GM19468 (cell line): Measurements from ENCODE around the gene GAL3ST1.
"Not testable (repeated sequence)": the region's sequence is repeated elsewhere in the genome, so short reads cannot be mapped to it uniquely, and the experiment has no call there.

Experiments
- ATAC-seq: cut with Tn5 transposase; IDR thresholded peaks from one replicate; pipeline ENCODE4 v1.9.1; 2021; ENCODE audit warnings: mild to moderate bottlenecking, moderate library complexity, moderate number of reproducible peaks; ENCODE audit not compliant: unreplicated experiment; ENCODE audit errors: extremely low read depth

The GAL3ST1 gene

DNA sequence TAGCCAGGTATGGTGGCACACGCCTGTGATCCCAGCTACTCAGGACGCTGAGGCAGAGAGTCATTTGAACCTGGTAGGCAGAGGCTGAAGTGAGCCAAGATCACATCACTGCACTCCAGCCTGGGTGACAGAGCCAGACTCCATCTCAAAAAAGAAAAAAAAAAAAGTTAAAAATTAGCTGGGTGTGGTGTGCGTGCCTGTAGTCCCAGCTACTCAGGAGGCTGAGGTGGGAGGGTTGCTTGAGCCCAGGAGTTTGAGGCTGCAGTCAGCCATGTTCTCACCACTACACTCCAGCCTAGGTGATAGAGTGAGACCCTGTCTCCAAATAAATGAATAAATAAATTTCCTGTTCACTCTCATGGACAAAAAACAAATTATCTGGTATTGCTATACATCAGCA, 33.0 kb downstream of the GAL3ST1 start:
- not testable (repeated sequence) for ATAC-seq

DNA sequence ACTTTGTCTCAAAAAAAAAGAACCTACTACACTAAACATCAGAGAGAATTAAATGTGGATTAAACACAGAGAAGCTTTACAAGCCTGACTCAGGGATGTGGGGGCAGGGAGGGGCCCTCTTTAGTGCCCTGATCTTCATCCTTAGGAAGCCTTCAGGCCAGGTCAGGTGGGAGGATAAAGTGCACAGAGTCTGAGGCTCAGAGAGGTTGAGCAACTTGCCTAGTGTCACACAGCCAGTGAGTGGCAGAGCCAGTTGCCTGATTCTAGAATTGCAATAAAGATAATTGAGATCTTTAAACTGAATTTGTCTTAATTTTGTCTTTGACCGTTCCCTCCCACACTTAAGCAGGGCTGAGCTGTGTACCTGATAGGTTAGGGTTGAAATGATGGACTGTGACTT, 35.1 kb downstream of the GAL3ST1 start:
- no peak for ATAC-seq

GRCh38 chr22:30538280-30538679, 36.2 kb downstream of the GAL3ST1 start:
- ATAC-seq: no peak

DNA sequence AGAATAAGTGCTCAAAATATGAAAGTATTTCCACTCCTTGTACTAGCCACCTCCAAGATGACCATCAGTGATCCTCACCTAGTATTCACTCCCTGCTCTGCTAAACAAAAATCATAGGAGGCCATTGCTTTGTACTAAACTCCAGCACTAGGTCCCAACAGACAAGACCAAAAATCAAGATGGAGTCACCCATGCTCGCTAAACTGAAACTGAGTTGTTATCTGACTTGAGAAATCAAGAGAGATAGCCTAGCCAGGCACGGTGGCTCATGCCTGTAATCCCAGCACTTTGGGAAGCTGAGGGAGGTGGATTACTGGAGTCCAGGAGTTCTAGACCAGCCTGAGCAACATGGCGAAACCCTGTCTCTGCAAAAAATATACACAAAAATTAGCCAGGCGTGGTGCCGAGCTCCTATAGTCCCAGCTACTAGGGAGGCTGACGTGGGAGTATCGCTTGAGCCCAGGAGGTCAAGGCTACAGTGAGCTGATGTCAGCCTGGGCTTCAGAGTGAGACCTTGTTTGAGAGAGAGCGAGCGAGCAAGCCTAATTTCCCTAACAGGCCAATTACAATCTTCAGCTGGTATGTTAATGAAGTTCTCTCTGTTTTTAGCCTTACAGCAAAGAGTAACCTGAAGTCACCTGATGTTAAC, 37.3 kb downstream of the GAL3ST1 start:
- no peak for ATAC-seq

DNA sequence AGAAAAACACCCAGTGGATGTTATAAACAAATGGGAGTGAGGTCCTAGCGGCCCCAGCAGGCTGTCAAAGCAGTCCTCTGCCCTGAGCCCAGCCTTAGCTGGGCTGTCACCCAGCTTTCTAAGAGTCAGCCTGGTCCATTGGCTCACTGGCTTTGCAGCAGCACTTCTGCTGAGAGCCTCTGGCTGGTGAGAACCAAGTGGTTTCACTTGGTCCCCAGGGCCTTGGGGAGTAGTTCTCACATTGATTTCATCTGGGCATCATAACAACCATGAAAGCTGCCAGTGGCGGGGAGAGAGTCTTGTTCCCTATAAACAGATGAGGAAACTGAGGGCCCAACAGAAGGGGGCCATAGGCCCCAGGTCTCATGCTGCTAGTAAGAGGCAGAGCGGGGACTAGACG, 39.3 kb downstream of the GAL3ST1 start:
- no peak for ATAC-seq

DNA sequence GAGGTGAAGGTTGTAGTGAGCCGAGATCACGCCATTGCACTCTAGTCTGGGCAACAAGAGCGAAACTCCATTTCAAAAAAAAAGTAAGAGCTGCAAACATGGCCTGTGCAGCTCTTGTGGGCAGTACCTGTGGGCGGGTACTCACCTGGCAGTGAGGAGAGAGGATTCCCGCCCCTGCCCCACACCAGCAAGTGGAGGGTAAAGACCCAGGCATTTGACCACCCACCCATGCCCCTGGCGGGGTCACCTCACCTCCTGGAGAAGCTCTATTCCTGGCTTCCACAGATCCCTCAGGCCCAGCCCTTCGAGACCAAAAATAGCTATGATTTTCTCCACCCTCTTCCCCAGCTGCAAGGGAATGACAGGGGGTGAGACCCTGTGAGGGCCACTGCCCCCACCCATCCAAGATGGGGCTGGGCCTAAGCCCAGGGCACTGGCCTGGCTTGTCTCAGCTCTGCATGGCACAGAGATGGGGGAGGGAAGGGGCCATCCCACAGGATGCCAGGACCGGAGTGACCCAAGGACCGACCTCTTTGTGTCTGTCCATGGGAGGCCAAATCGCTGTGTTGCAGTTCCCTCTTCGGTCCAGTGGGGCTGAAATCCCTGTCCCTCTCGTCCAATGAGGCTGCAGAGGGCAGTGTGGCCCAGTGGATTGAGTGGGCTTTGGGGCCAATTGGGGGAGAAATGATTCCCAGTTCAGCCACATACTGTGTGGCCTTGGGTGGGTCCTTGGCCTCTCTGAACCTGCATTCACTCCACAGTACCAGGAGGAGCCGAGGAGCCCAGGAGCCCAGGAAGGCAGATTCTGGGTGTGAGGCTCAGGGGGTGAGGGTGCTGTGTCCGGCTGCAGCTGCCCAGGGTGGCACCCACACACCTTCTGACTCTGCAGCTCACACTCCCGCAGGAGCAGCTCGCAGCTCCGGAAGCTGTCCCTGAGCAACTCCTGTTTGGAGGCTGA, 42.5 kb downstream of the GAL3ST1 start:
- no peak for ATAC-seq

GRCh38 chr22:30526656-30527055, 47.8 kb downstream of the GAL3ST1 start:
- no peak for ATAC-seq

GRCh38 chr22:30523646-30524489, 50.6 kb downstream of the GAL3ST1 start:
- ATAC-seq: no peak

- ATAC-seq: no peak
Observed at GRCh38 chr22:30521368-30522156, 52.9 kb downstream of the GAL3ST1 start.

GRCh38 chr22:30519842-30520425, 54.5 kb downstream of the GAL3ST1 start:
- ATAC-seq: no peak

- ATAC-seq: no peak
Observed at GRCh38 chr22:30516731-30517130, 57.7 kb downstream of the GAL3ST1 start.

GRCh38 chr22:30516273-30516672, 58.2 kb downstream of the GAL3ST1 start:
- ATAC-seq: no peak

GRCh38 chr22:30514252-30514651, 60.2 kb downstream of the GAL3ST1 start:
- no peak for ATAC-seq

GRCh38 chr22:30513462-30513861, 61.0 kb downstream of the GAL3ST1 start:
- ATAC-seq: no peak

DNA sequence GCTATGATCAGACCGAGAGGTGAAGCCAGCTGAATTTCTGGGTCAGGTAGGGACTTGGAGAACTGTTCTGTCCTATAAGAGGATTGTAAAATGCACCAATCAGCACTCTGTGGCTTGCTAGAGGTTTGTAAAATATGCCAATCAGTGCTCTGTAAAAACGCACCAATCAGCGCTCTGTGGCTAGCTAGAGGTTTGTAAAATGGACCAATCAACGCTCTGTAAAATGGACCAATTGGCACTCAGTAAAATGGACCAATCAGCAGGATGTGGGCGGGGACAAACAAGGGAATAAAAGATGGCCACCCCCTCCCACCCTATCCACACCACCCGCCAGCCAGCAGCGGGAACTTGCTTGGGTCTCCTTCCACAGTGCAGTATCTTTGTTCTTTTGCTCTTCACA, 62.6 kb downstream of the GAL3ST1 start:
- no peak for ATAC-seq

DNA sequence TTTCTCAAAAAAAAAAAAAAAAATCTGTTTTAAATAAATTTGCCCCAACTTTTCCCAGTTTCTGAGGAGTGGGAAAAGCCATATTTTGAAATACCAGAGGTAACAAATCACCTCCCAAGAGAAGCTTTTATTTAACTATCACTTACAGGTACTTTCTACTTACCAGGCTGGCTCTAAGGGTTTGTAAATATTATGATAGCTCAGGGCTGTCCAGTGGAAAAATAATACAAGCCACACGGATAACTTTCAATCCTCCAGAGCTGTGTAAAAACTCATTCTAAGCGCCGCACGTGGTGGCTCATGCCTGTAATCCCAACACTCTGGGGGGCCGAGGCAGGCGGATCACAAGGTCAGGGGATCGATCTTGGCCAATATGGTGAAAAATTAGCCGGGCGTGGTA, 63.4 kb downstream of the GAL3ST1 start:
- no peak for ATAC-seq

GRCh38 chr22:30508216-30508615, 66.2 kb downstream of the GAL3ST1 start:
- ATAC-seq: no peak

DNA sequence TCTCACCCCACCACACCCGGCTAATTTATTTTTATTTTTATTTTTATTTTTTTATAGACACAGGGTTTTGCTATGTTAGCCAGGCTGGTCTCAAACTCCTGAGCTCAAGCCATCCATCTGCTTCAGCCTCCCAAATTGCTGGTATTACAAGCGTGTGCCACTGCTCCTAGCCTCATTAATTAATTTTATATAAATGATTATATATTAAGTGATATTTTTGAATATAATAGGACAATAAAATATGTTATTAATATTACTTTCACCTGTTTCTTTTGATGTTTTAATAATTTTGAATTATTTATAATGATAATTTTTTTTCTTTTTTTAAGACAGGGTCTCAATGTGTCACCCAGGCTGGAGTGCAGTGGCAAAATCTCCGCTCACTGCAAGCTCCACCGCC, 66.8 kb downstream of the GAL3ST1 start:
- no peak for ATAC-seq

- ATAC-seq: no peak
Observed at GRCh38 chr22:30506507-30506968, 67.9 kb downstream of the GAL3ST1 start.
